ENCODE data around the gene AGPAT4.
A peak's percentile ranks its signal among the peaks of the same experiment; 100 is the strongest.
"Not testable (repeated sequence)": the region's sequence is repeated elsewhere in the genome, so short reads cannot be mapped to it uniquely, and the experiment has no call there.

AGPAT4 gene

GRCh38 chr6:161273752-161274487, at the start of gene AGPAT4:
Gene AGPAT4 (minus strand): TSS chr6:161274061. CDS start chr6:161232213, 41,848 bp downstream.
- DNase-seq: peak; percentile 43

GRCh38 chr6:161319231-161319630, 45.4 kb upstream of the AGPAT4 start:
- no peak for DNase-seq

GRCh38 chr6:161318456-161318855, 44.6 kb upstream of the AGPAT4 start:
- no peak for DNase-seq

GRCh38 chr6:161316531-161316930, 42.7 kb upstream of the AGPAT4 start:
- DNase-seq: no peak

GRCh38 chr6:161315246-161315917, 41.5 kb upstream of the AGPAT4 start:
- not testable (repeated sequence) for DNase-seq

GRCh38 chr6:161314541-161315245, 40.8 kb upstream of the AGPAT4 start:
- DNase-seq: not testable (repeated sequence)

GRCh38 chr6:161313940-161314509, 40.2 kb upstream of the AGPAT4 start:
- no peak for DNase-seq

- not testable (repeated sequence) for DNase-seq
These were observed 39.6 kb upstream of the AGPAT4 start for GRCh38 chr6:161313475-161313874.

- not testable (repeated sequence) for DNase-seq
These were observed 35.9 kb upstream of the AGPAT4 start for GRCh38 chr6:161309774-161310173.

GRCh38 chr6:161308075-161308655, 34.3 kb upstream of the AGPAT4 start:
- DNase-seq: no peak

- no peak for DNase-seq
These were observed 32.0 kb upstream of the AGPAT4 start for GRCh38 chr6:161305860-161306259.

- DNase-seq: no peak
These were observed 29.9 kb upstream of the AGPAT4 start for GRCh38 chr6:161303628-161304340.

- no peak for DNase-seq
These were observed 29.1 kb upstream of the AGPAT4 start for GRCh38 chr6:161302949-161303348.

- no peak for DNase-seq
These were observed 27.5 kb upstream of the AGPAT4 start for GRCh38 chr6:161301338-161301737.

- no peak for DNase-seq
These were observed 27.0 kb upstream of the AGPAT4 start for GRCh38 chr6:161300823-161301222.

GRCh38 chr6:161299726-161300125, 25.9 kb upstream of the AGPAT4 start:
- no peak for DNase-seq

- DNase-seq: no peak
These were observed 21.9 kb upstream of the AGPAT4 start for GRCh38 chr6:161295784-161296183.

- no peak for DNase-seq
These were observed 18.9 kb upstream of the AGPAT4 start for GRCh38 chr6:161292650-161293281.

GRCh38 chr6:161292145-161292544, 18.3 kb upstream of the AGPAT4 start:
- DNase-seq: no peak

- DNase-seq: no peak
These were observed 16.9 kb upstream of the AGPAT4 start for GRCh38 chr6:161290751-161291150.

- no peak for DNase-seq
These were observed 10.8 kb upstream of the AGPAT4 start for GRCh38 chr6:161284653-161285052.

- DNase-seq: no peak
These were observed 7.2 kb upstream of the AGPAT4 start for GRCh38 chr6:161281092-161281491.
